Measurements from ENCODE around the gene TMEM212. TPM values are rescaled to one million over a fixed set of nuclear protein-coding genes. Genes with fewer than 3 reads are reported as not detected.
A peak's percentile ranks its signal among the peaks of the same experiment; 100 is the strongest.

Gene TMEM212
- total and polyA plus RNA-seq, 7 donors: not detected

- Histone ChIP-seq H3K4me1 (peaks cover 0 to 34% (median 20%) of the 10 kb centered on the region in 4 donors), H3K36me3 (no peaks in the 10 kb centered on the region), H3K4me3 (no peak overlapping the region), H3K27me3 (no peaks in the 10 kb centered on the region), H3K27ac (no peak overlapping the region), H3K9me3 (no peaks in the 10 kb centered on the region)
- intact Hi-C loops (cut with DNase I): loop anchor here (10.0 kb wide), 1 partner anchor 498 kb away; no protein-coding TSS in a partner anchor
- TF ChIP-seq POLR2AphosphoS5 (IDR thresholded peaks at IDR 0.05) (no peak), POLR2A (IDR thresholded peaks at IDR 0.05) (no peak)
- TF ChIP-seq, protein P1, sequence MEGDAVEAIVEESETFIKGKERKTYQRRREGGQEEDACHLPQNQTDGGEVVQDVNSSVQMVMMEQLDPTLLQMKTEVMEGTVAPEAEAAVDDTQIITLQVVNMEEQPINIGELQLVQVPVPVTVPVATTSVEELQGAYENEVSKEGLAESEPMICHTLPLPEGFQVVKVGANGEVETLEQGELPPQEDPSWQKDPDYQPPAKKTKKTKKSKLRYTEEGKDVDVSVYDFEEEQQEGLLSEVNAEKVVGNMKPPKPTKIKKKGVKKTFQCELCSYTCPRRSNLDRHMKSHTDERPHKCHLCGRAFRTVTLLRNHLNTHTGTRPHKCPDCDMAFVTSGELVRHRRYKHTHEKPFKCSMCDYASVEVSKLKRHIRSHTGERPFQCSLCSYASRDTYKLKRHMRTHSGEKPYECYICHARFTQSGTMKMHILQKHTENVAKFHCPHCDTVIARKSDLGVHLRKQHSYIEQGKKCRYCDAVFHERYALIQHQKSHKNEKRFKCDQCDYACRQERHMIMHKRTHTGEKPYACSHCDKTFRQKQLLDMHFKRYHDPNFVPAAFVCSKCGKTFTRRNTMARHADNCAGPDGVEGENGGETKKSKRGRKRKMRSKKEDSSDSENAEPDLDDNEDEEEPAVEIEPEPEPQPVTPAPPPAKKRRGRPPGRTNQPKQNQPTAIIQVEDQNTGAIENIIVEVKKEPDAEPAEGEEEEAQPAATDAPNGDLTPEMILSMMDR (IDR thresholded peaks at IDR 0.05): no peak
- DNase-seq: no peak
- 93 to 97% methylated on average over 3 of the region's 3 CpGs for WGBS, 2 donors
These were observed 6.3 kb upstream of the TMEM212 start for GRCh38 chr3:171836855-171837254.

GRCh38 chr3:171837698-171838097 is 5.5 kb upstream of the TMEM212 start:
- peak overlapping the region in 1 of 4 donors; percentile 25 for H3K4me3 ChIP-seq
- TF ChIP-seq, protein P1 (IDR thresholded peaks at IDR 0.05): no peak
- TF ChIP-seq POLR2AphosphoS5 (IDR thresholded peaks at IDR 0.05) (no peak), POLR2A (IDR thresholded peaks at IDR 0.05) (no peak), EP300 (IDR thresholded peaks at IDR 0.05) (no peak)
- no peak for DNase-seq
- no peaks in the 10 kb centered on the region for H3K36me3 ChIP-seq
- no peaks in the 10 kb centered on the region for H3K9me3 ChIP-seq
- intact Hi-C loops (cut with DNase I): loop anchor here (10.0 kb wide), 1 partner anchor 497 kb away; no protein-coding TSS in a partner anchor
- peak overlapping the region; percentile 61 to 69 (median 66) for H3K27ac ChIP-seq
- H3K27me3 ChIP-seq: no peaks in the 10 kb centered on the region
- peaks cover 0 to 35% (median 24%) of the 10 kb centered on the region in 4 donors for H3K4me1 ChIP-seq

DNA sequence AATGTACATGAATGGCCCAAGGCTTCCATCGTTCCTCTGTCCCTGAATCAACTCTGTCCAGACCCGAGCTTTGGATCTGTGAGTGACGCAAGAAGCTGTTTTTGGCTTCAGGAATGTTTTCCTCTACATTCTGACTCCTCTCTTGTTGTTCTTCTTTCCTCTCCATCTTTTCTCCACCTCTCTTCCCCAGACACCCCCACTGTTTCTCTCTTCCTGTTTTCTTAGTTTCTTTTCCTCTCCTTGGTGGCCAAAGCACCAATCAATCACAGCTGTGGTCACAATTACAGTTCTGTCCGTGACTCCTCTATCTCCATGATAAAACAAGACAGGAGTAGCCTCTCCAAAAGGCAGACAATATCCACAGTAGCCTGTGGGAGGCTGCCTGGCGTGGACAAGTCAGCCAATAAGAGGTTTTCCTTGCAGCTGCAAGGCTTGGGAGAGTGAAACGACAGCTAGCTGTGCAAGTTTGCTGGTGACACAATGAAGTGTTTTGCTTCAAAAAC is 4.9 kb upstream of the TMEM212 start:
- WGBS, 2 donors: 38 to 47% methylated on average over 6 of the region's 6 CpGs

GRCh38 chr3:171839270-171839669 is 3.9 kb upstream of the TMEM212 start:
- DNase-seq: no peak
- H3K9me3 ChIP-seq: no peaks in the 10 kb centered on the region
- no peak overlapping the region for H3K4me3 ChIP-seq
- TF ChIP-seq POLR2AphosphoS5 (IDR thresholded peaks at IDR 0.05) (no peak), POLR2A (IDR thresholded peaks at IDR 0.05) (no peak), EP300 (IDR thresholded peaks at IDR 0.05) (no peak)
- TF ChIP-seq, protein P1 (IDR thresholded peaks at IDR 0.05): no peak
- peaks cover 0 to 35% (median 16%) of the 10 kb centered on the region in 4 donors for H3K4me1 ChIP-seq
- no peaks in the 10 kb centered on the region for H3K27me3 ChIP-seq
- H3K36me3 ChIP-seq: no peaks in the 10 kb centered on the region
- 62 to 84% methylated on average over 2 of the region's 2 CpGs for WGBS, 2 donors
- intact Hi-C loops (cut with DNase I): loop anchor here (10.0 kb wide), 1 partner anchor 496 kb away; no protein-coding TSS in a partner anchor
- peak overlapping the region in 2 of 4 donors; percentile 65 to 69 for H3K27ac ChIP-seq

More for the DNA sequence above, 4.9 kb upstream of the TMEM212 start:
- DNase-seq: peak; percentile 83
- peak overlapping the region in 3 of 4 donors; percentile 17 to 25 (median 19) for H3K4me3 ChIP-seq
- no peak for TF ChIP-seq EP300 (IDR thresholded peaks at IDR 0.05)
- TF ChIP-seq POLR2AphosphoS5 (IDR thresholded peaks at IDR 0.05): peak in 2 of 4 donors; percentile 17 to 21
- H3K27me3 ChIP-seq: no peaks in the 10 kb centered on the region
- H3K36me3 ChIP-seq: no peaks in the 10 kb centered on the region
- H3K4me1 ChIP-seq: peaks cover 0 to 41% (median 23%) of the 10 kb centered on the region in 4 donors
- intact Hi-C loops (cut with DNase I): loop anchor here (10.0 kb wide), 1 partner anchor 497 kb away; no protein-coding TSS in a partner anchor
- peak overlapping the region; percentile 61 to 69 (median 66) for H3K27ac ChIP-seq
- no peaks in the 10 kb centered on the region for H3K9me3 ChIP-seq

DNA sequence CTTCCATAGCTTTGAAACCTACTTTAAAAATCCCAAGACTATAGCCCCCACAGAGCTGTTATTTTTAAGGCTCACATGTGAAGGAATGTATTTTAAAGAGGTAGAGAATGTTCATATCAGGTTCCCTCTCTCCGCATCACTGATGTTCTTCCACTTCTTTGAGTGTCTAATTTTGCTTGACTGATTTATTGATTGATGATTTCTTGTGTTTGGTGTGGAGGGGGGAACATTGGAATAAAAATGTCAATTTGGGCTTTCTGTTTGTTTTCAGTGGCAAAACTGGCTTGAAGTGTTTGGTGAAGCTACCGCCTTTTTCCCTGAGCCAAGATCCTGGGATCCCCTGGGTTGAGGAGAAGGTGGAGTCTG is 2.7 kb upstream of the TMEM212 start:
- DNase-seq: no peak
- Histone ChIP-seq H3K4me3 (no peak overlapping the region), H3K9me3 (no peaks in the 10 kb centered on the region), H3K36me3 (no peaks in the 10 kb centered on the region), H3K27me3 (no peaks in the 10 kb centered on the region), H3K4me1 (peaks cover 0 to 32% (median 16%) of the 10 kb centered on the region in 4 donors), H3K27ac (no peak overlapping the region)
- 96 to 100% methylated on average over 2 of the region's 2 CpGs for WGBS, 2 donors
- intact Hi-C loops (cut with DNase I): no loop called here
- TF ChIP-seq POLR2A (IDR thresholded peaks at IDR 0.05): no peak
- no peak for TF ChIP-seq EP300 (IDR thresholded peaks at IDR 0.05)
- TF ChIP-seq, protein P1 (IDR thresholded peaks at IDR 0.05): no peak
- no peak for TF ChIP-seq POLR2AphosphoS5 (IDR thresholded peaks at IDR 0.05)

Measured in sigmoid colon (tissue), 7 donors.